Retina (tissue), 1 donor: Measurements from ENCODE around the gene PLP1.

Experiments used
- DNase-seq: peaks from one replicate; pipeline ENCODE4 v3.0.0-alpha.2; 2016

Gene PLP1

DNA sequence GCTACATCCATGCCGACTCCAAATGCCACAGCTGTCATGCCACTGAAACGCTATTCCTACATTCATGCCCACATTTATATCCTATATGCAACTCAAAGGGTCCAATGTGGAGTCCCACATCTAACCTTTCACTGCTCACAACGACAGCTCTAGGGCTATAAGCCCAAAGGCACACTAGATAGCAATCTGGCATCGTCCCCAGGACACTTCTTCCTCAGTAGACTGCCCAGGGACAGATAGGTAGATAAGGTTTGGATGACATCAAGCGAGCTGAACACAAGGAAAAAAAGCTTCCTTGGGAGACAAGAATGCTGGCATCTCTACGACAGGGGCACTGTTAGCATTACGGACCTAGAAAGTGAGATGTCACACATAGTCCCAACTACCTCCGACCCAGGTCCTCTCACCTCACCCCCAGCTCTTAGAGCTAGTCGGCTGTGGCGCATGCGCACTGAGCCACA, 54.7 kb downstream of the PLP1 start:
- no peak for DNase-seq

DNA sequence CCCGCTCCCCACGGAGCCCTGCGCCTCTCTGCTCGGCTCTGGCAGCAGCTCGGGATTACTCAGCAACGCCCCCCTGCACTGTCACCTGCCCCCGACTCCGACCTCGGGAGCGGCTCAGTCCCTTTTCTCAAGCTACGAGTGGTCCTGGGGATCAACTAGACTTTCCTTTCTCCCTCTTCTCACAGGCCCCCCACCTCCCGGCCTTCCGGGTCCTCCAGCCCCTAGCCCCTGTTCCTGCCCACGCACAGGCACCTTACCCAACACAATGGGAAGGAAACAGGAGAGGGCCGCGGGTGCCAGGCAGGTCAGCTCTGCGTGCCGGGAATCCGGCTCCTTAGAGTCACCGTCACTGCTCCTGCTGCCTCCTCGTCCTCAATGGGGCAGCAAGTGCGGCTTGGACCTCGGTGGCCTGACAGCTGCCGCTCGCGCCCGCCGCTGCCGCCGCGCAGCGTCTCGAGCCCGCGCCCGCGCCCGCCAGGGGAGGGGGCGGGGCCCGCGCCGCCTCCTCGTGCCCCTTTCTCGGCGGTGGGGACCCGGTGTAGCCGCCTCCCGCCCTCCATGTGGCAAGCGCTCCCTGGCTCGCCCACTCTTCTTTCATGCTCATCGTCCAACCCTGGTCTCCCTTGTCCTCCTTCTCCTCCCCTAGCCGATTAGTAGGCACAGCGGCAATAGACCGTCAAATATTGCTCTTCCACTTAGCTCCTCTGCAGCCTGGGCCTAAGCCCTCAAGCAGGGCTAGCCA, 55.3 kb downstream of the PLP1 start, which contains the start of gene RAB9B:
TSS of gene RAB9B (minus strand) at position 455 of the 742 bp plus-strand sequence. CDS start 6,473 bp downstream, outside the sequence.
- peak; percentile 84 for DNase-seq

DNA sequence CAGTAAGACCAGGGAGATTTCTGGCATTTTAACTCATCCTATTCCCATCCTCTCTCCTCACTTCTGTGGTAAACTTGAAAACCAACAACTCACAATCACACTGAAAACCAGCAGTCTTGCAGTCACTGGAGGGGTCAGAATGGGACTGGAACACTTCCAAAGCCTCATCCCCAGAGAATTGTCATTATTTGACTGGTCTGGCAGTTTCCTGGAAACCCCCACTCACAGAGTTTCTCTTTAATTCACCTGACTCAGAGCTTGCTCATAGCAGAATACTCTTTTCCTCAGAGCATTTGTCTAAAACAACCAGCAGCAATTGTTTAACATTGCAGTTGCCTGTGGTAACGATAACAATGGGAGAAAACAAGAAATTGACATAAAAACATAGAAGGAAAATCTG, 62.8 kb downstream of the PLP1 start:
- DNase-seq = no peak
